AG09309 (cell line): ENCODE data around the gene CFHR4.
"Not testable (repeated sequence)": the region's sequence is repeated elsewhere in the genome, so short reads cannot be mapped to it uniquely, and the experiment has no call there.

Source experiments
- DNase-seq: peaks from one replicate; pipeline ENCODE4 v3.0.0-alpha.2; 2010; ENCODE audit warnings: low read depth
- H3K4me3 ChIP-seq: 2 replicates; pipeline ENCODE4 v1.5.1; 2011; ENCODE audit warnings: mild to moderate bottlenecking, low read depth, low read length, moderate library complexity; ENCODE audit not compliant: control insufficient read depth
- CTCF ChIP-seq: IDR thresholded peaks from 2 replicates; pipeline ENCODE4 v1.5.1; 2011; ENCODE audit warnings: mild to moderate bottlenecking, low read depth, low read length, inconsistent platforms; ENCODE audit not compliant: insufficient read depth, control insufficient read depth; ENCODE audit errors: missing control alignments

The CFHR4 gene

GRCh38 chr1:196866974-196867373 lies 20.9 kb upstream of the CFHR4 start:
- no peak overlapping the region for H3K4me3 ChIP-seq
- DNase-seq = no peak
- TF ChIP-seq CTCF = no peak

- no peak overlapping the region for H3K4me3 ChIP-seq
- no peak for TF ChIP-seq CTCF
- DNase-seq = no peak
Measured at GRCh38 chr1:196873385-196873784, 14.5 kb upstream of the CFHR4 start.

- no peak overlapping the region for H3K4me3 ChIP-seq
- TF ChIP-seq CTCF = no peak
- DNase-seq = no peak
Measured at GRCh38 chr1:196875935-196876334, 11.9 kb upstream of the CFHR4 start.

- DNase-seq = no peak
- TF ChIP-seq CTCF = no peak
- peak overlapping the region; percentile 1; the same call in 1 of the 2 replicates for H3K4me3 ChIP-seq
Measured at GRCh38 chr1:196877964-196878363, 9.9 kb upstream of the CFHR4 start.

- not testable (repeated sequence) for DNase-seq, H3K4me3 ChIP-seq
Measured at GRCh38 chr1:196886560-196886959, 1.3 kb upstream of the CFHR4 start.

GRCh38 chr1:196890668-196891067 lies 2.8 kb downstream of the CFHR4 start:
- no peak for DNase-seq
- no peak for TF ChIP-seq CTCF
- no peak overlapping the region for H3K4me3 ChIP-seq

GRCh38 chr1:196891251-196891650 lies 3.4 kb downstream of the CFHR4 start:
- no peak for DNase-seq
- TF ChIP-seq CTCF = no peak
- no peak overlapping the region for H3K4me3 ChIP-seq
